GM12878 (cell line): Measurements from ENCODE around the gene AFF1. TPM values are rescaled to one million over a fixed set of nuclear protein-coding genes. Genes with fewer than 3 reads are reported as not detected.

Source experiments
- ATAC-seq: fragments of 200-7000 bp; cut with Tn5 transposase; 3 replicates; pipeline ENCODE4 v1.9.1; 2020; ENCODE audit warnings: mild to moderate bottlenecking, moderate library complexity
- BruUV-seq: library from RNA; stranded (reverse); fragments of 400-500 nt; replicated peaks from 2 replicates; lab custom pipeline; 2021; lab: Mats Ljungman, UMichigan
- CTCF ChIA-PET: fragments of 300-600 bp; sonication (Branson Sonifier 250); formaldehyde crosslinking; extraction: SDS; loops from one replicate; lab custom pipeline; 2021; ENCODE audit warnings: inconsistent platforms; lab: Yijun Ruan, JAX
- POLR2A ChIA-PET: fragments of 350-600 bp; formaldehyde crosslinking; extraction: SDS; loops from one replicate; lab custom pipeline; 2021; ENCODE audit warnings: inconsistent platforms; lab: Charles Lee
- RAD21 ChIA-PET: fragments of 300-600 bp; sonication (Branson Sonifier 250); formaldehyde crosslinking; loops from one replicate; lab custom pipeline; 2023; ENCODE audit warnings: antibody characterized with exemption; ENCODE audit not compliant: unreplicated experiment; lab: Charles Lee
- SMC1A ChIA-PET: fragments of 300-600 bp; sonication (Branson Sonifier 250); formaldehyde crosslinking; loops from one replicate; lab custom pipeline; 2023; ENCODE audit not compliant: unreplicated experiment, uncharacterized antibody; lab: Charles Lee
- DNase-seq: peaks from one replicate; pipeline ENCODE4 v3.0.0-alpha.2; 2011; ENCODE audit warnings: low read depth, low spot score
- FAIRE-seq: peaks from 3 replicates; lab custom pipeline; 2011; peaks lifted over from hg19 to GRCh38; lab: Jason Lieb, UNC
- H2AFZ ChIP-seq: 2 replicates; pipeline ENCODE4 v1.6.0; 2011; ENCODE audit warnings: low read depth, low read length, control low read depth; ENCODE audit not compliant: control insufficient read depth
- H3K27ac ChIP-seq: 2 replicates; pipeline ENCODE4 v1.5.1; 2011; ENCODE audit warnings: control low read depth; ENCODE audit not compliant: control insufficient read depth, insufficient read depth
- H3K27me3 ChIP-seq, 2 experiments: replicated peaks in 1 of 2; 2 replicates each; pipeline versions ENCODE4 v1.6.0 to v1.6.1; 2011; ENCODE audit warnings: low read length in 1 of 2; ENCODE audit not compliant: control insufficient read depth in 2 of 2, insufficient read depth in 2 of 2
- H3K36me3 ChIP-seq, 2 experiments: 2 replicates each; pipeline ENCODE4 v1.5.1; 2011; ENCODE audit warnings: low read length in 1 of 2; ENCODE audit not compliant: control insufficient read depth in 2 of 2, insufficient read depth in 2 of 2
- H3K4me1 ChIP-seq: 2 replicates; pipeline ENCODE4 v1.6.1; 2011; ENCODE audit warnings: mild to moderate bottlenecking, low read length, moderate library complexity, mixed read lengths; ENCODE audit not compliant: control insufficient read depth, insufficient read depth
- H3K4me2 ChIP-seq: 2 replicates; pipeline ENCODE4 v1.6.0; 2011; ENCODE audit warnings: control low read depth; ENCODE audit not compliant: control insufficient read depth, insufficient read depth
- H3K4me3 ChIP-seq: fragments of 200-600 bp; sonication (generic); 2 replicates; pipeline ENCODE4 v1.5.1; 2016
- H3K79me2 ChIP-seq: 2 replicates; pipeline ENCODE4 v1.6.0; 2011; ENCODE audit warnings: low read length; ENCODE audit not compliant: control insufficient read depth, insufficient read depth
- H3K9ac ChIP-seq: 2 replicates; pipeline ENCODE4 v1.8.0; 2011; ENCODE audit warnings: low read length, control low read depth, mixed read lengths; ENCODE audit not compliant: control insufficient read depth, insufficient read depth
- H3K9me3 ChIP-seq: replicated peaks from 3 replicates; pipeline ENCODE4 v1.5.1; 2011; ENCODE audit warnings: mild to moderate bottlenecking, low read length; ENCODE audit not compliant: control insufficient read depth, insufficient read depth
- H4K20me1 ChIP-seq: 2 replicates; pipeline ENCODE4 v1.6.0; 2011; ENCODE audit not compliant: control insufficient read depth, insufficient read depth
- EZH2 ChIP-seq: IDR thresholded peaks from 2 replicates; pipeline ENCODE4 v1.6.1; 2012; ENCODE audit warnings: low read depth, mild to moderate bottlenecking, control low read depth, inconsistent platforms, low read length, borderline replicate concordance; ENCODE audit not compliant: control insufficient read depth
- ZNF687 ChIP-seq: fragments of 450-650 bp; IDR thresholded peaks from 2 replicates; pipeline ENCODE4 v1.6.1; 2017; ENCODE audit warnings: mild to moderate bottlenecking, moderate library complexity
- WGBS: methylation state at CpG from one replicate; pipeline ENCODE4 v1.1.6; 2016; ENCODE audit warnings: low lambda C conversion rate; ENCODE audit not compliant: insufficient replicate concordance, insufficient coverage; ENCODE audit errors: missing lambda C conversion rate; 5-methylcytosine and 5-hydroxymethylcytosine counted together
- in situ Hi-C: fragments of 300-500 bp; cut with MboI; formaldehyde crosslinking; loops from 9 replicates; pipeline ENCODE4 v1.14.3; 2018; ENCODE audit warnings: mixed read lengths
- intact Hi-C: fragments of 100-400 bp; cut with micrococcal nuclease; formaldehyde crosslinking; loops from one replicate; pipeline ENCODE4 v1.14.2; 2022; ENCODE audit not compliant: unreplicated experiment
- polyA plus RNA-seq, 11 experiments: library from polyadenylated mRNA; depleted of rRNA in 4 of 11; unstranded in 6 of 11; stranded (reverse) in 5 of 11; fragments of >200 nt; fragmentation: Nextera tagmentation in 4 of 11; fragmentation: Illumina TruSeq in 1 of 11; extraction: Ambion mirVana in 4 of 11; extraction: Trizol in 1 of 11; gene quantifications; 1 replicate in 1 of 11; 2 replicates in 10 of 11; pipeline versions ENCODE4 v1.2.1 to v1.2.3, GENCODE V29; 2011 to 2016; ENCODE audit warnings: inconsistent platforms in 2 of 11, missing spikeins in 2 of 11, low read depth in 1 of 11
- total RNA-seq, 4 experiments: library from RNA; depleted of rRNA in 3 of 4; stranded (reverse); fragments of >200 nt in 3 of 4; fragmentation: Illumina TruSeq in 1 of 4; extraction: Trizol in 1 of 4; gene quantifications; 2 replicates each; pipeline versions ENCODE4 v1.2.1 to v1.2.3, GENCODE V29; 2013 to 2021

AFF1 gene
- total and polyA plus RNA-seq, 10 of the 15 experiments (the other 5 are each of a cell fraction or from before 2014, with no cell fraction given), result 3.5 to 56.1 (median 21.5) TPM

GRCh38 chr4:87042986-87043820 is 108.4 kb downstream of the AFF1 start:
- POLR2A ChIA-PET, result interaction anchor here (0.5 to 2.0 kb wide), 10 partner anchors 12 to 786 kb away, joined by 3 to 11 read pairs (median 4); no protein-coding TSS in a partner anchor
- no peak overlapping the region for H3K4me2 ChIP-seq
- H3K4me3 ChIP-seq, result no peak overlapping the region
- intact Hi-C loops (loop anchor here (5.0 kb wide), 1 partner anchor 36 kb away; no protein-coding TSS in a partner anchor), in situ Hi-C loops (no loop called here)
- SMC1A ChIA-PET, result interaction anchor here (0.7 to 6.2 kb wide), 15 partner anchors 11 to 1308 kb away, joined by 3 to 57 read pairs (median 4); no protein-coding TSS in a partner anchor
- peaks cover 94% of the 10 kb centered on the region for H3K79me2 ChIP-seq
- BruUV-seq, result no TSS peak
- H2AFZ ChIP-seq, result no peak overlapping the region
- no peak overlapping the region for H3K9ac ChIP-seq
- no peaks in the 10 kb centered on the region for H3K9me3 ChIP-seq
- 69% methylated on average over 4 of the region's 4 CpGs for WGBS
- FAIRE-seq, result no peak
- CTCF ChIA-PET, result interaction anchor here (0.7 to 1.9 kb wide), 7 partner anchors 9 to 36 kb away, joined by 3 to 6 read pairs (median 3); no protein-coding TSS in a partner anchor
- no peak for DNase-seq
- no peaks in the 10 kb centered on the region for H3K27me3 ChIP-seq
- H3K27ac ChIP-seq, result no peak overlapping the region; the same call in 1 of the 2 replicates
- peaks cover 6 to 24% of the 10 kb centered on the region in 2 experiments for H3K36me3 ChIP-seq
- H4K20me1 ChIP-seq, result no peaks in the 10 kb centered on the region
- RAD21 ChIA-PET, result interaction anchor here (0.6 to 2.4 kb wide), 11 partner anchors 11 to 422 kb away, joined by 3 to 12 read pairs (median 4); partner anchors contain the start of gene AFF1
- TF ChIP-seq EZH2 (no peak), ZNF687 (peak; percentile 52; the same call in 1 of the 2 replicates)
- ATAC-seq, result peak; percentile 71
- H3K4me1 ChIP-seq, result peaks cover 32% of the 10 kb centered on the region
